Right lobe of liver (tissue), 4 donors: ENCODE results near the gene TRIM66.

Source experiments
- CTCF ChIP-seq, 4 donors: fragments of 200-600 bp in 3 of 4; fragments of 450-650 bp in 1 of 4; IDR thresholded peaks; one replicate each; pipeline versions ENCODE4 v1.5.1 to v1.8.0; 2016 to 2022; ENCODE audit warnings: antibody characterized with exemption in 4 of 4, mild to moderate bottlenecking in 2 of 4
- POLR2A ChIP-seq: fragments of 450-650 bp; IDR thresholded peaks from one replicate; pipeline ENCODE4 v1.6.1; 2017; ENCODE audit warnings: antibody characterized with exemption, mild to moderate bottlenecking
- donor health status: DM: no; HTN: no; CAD: no.
- donor health status: DM: no; HTN: no; CAD: no.
- donor health status: DM: no; HTN: yes; CAD: no.

DNA sequence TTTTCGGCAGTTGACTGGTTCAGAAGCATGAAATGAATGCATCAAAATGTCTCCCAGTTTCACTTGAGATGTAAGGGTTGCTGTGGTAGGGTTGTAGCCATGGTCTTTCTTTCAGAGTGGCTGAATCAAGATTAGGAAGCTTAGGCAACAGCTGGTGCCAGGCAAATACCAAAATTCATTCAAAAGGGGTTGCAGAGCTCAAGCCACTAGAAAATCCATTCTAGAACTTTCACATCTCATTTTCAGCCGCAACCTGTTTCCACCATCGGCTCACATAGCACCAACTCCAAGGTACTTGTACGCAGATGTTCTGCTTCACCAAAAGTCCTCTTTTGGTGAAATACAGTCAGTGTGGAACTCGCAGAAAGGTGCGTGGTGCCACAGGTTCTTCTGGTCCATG is 48.0 kb downstream of the TRIM66 start:
- no peak for TF ChIP-seq CTCF (IDR thresholded peaks at IDR 0.05)
- TF ChIP-seq POLR2A: no peak
